Stimulated activated CD8-positive, alpha-beta memory T cell treated with anti-CD3 and anti-CD28 coated beads, Interleukin-15, amount 100 ng/mL, for 24 hours (primary cell): ENCODE data around the gene ERGIC2.
"Not testable (repeated sequence)": the region's sequence is repeated elsewhere in the genome, so short reads cannot be mapped to it uniquely, and the experiment has no call there.

Experiments
- DNase-seq: peaks from one replicate; pipeline ENCODE4 v3.0.0-alpha.2; 2020; ENCODE audit warnings: low read depth

Gene ERGIC2

GRCh38 chr12:29291226-29291625 is 89.7 kb downstream of the ERGIC2 start:
- no peak for DNase-seq

- DNase-seq = not testable (repeated sequence)
Measured at GRCh38 chr12:29290475-29290874, 90.5 kb downstream of the ERGIC2 start.

- no peak for DNase-seq
Measured at GRCh38 chr12:29288031-29288430, 92.9 kb downstream of the ERGIC2 start.

GRCh38 chr12:29287622-29288021 is 93.3 kb downstream of the ERGIC2 start:
- no peak for DNase-seq
